AG09309 (cell line): Measurements from ENCODE around the gene NPSR1.

Experiments
- DNase-seq: peaks from one replicate; pipeline ENCODE4 v3.0.0-alpha.2; 2010; ENCODE audit warnings: low read depth
- H3K4me3 ChIP-seq: 2 replicates; pipeline ENCODE4 v1.5.1; 2011; ENCODE audit warnings: mild to moderate bottlenecking, low read depth, low read length, moderate library complexity; ENCODE audit not compliant: control insufficient read depth
- TF ChIP-seq, protein P1 (sequence below): IDR thresholded peaks from 2 replicates; pipeline ENCODE4 v1.5.1; 2011; ENCODE audit warnings: mild to moderate bottlenecking, low read depth, low read length, inconsistent platforms; ENCODE audit not compliant: insufficient read depth, control insufficient read depth; ENCODE audit errors: missing control alignments

NPSR1 gene

DNA sequence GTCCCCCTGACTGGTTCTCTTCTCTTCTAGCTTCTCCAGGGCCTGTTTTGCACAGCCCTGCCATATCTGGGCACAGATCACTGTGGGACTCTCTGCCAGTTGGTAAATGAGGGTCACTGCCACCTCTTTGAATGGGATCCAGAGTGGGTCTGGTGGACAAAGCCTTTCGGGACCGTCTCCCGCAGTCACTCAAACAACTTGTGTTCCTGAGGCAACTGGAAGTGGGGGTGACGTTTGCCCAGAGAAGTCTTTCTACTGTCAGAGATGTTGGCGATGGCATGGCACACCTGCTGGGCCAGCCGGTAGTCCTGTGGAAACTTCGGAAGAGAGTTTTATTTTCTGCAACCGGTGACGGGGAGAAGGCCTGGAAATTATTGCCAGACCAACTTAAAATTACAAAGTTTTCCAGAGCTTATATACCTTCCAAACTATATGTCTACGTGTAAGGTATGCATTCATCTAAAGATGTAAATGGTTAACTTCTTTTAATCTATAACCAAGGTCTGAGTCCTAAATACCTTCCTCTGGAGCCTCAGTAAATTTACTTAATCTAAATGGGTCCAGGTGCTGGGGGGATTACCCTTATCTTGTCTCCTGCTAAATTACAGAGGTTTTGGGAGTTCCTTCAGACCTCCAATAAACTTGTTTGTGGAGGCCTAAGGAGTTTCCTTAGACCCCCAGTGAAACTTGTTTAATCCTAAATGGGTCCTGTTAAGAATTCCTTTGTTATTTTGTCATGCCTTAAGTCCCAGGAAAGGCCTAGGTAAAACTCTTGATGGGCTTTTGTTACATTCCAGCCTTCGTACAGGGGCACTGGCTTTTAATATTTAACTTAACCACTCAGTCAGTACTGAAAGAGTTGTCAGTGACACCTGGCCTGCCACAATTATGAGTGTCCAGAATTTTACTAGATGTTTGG, 94.0 kb downstream of the NPSR1 start:
- DNase-seq, result no peak
- TF ChIP-seq, protein P1, sequence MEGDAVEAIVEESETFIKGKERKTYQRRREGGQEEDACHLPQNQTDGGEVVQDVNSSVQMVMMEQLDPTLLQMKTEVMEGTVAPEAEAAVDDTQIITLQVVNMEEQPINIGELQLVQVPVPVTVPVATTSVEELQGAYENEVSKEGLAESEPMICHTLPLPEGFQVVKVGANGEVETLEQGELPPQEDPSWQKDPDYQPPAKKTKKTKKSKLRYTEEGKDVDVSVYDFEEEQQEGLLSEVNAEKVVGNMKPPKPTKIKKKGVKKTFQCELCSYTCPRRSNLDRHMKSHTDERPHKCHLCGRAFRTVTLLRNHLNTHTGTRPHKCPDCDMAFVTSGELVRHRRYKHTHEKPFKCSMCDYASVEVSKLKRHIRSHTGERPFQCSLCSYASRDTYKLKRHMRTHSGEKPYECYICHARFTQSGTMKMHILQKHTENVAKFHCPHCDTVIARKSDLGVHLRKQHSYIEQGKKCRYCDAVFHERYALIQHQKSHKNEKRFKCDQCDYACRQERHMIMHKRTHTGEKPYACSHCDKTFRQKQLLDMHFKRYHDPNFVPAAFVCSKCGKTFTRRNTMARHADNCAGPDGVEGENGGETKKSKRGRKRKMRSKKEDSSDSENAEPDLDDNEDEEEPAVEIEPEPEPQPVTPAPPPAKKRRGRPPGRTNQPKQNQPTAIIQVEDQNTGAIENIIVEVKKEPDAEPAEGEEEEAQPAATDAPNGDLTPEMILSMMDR, result no peak
- no peak overlapping the region for H3K4me3 ChIP-seq

DNA sequence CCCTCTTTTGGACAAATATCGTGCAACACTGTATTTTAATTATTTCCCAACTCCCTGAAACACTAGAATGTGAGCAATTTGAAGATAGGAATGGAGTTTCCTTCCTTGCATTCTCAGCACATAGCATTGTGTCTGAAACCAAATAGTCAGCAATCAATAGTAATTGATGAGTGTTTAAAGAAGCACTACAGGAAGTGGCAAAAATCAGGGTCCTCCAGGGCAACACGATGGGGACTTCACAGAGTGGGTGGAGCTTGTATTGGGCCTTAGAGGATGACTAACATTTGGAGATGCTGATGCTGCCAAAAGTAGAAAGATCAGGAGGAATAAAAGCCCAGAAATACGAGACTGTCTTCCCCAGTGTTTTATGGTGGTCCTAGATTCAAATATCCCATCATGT, 94.9 kb downstream of the NPSR1 start:
- no peak for DNase-seq
- TF ChIP-seq, protein P1, result no peak
- H3K4me3 ChIP-seq, result no peak overlapping the region

DNA sequence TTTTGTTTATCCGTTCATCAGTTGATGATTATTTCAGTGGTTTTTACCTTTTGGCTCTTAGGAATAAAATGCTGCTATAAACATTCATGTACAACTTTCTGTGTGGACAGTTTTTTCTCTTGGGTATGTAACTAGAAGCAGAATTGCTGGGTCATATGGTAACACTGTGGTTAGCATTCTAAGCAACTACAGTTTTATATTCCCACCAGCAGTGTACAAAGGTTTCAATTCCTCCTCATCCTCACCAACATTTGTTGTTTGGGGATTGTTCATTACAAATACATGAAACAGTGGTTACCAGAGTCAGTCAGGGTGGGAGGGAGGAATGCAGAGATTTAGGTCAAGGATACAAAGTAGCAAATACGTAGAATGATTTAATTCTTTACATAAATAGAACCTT, 97.0 kb downstream of the NPSR1 start:
- TF ChIP-seq, protein P1, result no peak
- DNase-seq, result no peak
- H3K4me3 ChIP-seq, result no peak overlapping the region

DNA sequence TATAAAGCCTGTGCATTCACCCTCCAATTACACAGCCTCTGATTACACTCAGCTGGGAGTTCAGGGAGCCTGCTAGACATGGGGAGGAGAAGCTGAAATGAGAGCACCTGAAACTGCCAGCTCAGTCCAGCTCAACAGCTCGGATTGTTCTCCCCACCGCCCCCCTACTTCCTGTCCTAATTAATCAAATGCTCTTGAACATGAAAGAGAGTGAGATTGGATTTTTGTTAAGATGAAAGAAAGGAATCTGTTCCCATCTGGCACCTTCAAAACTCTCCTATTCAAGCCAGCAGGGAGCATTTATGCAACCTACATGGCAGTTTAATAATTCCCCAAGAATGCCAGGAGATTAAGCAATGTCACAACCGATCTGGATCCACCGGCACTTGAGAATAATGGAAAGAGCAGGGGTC, 98.0 kb downstream of the NPSR1 start:
- no peak overlapping the region for H3K4me3 ChIP-seq
- no peak for DNase-seq

DNA sequence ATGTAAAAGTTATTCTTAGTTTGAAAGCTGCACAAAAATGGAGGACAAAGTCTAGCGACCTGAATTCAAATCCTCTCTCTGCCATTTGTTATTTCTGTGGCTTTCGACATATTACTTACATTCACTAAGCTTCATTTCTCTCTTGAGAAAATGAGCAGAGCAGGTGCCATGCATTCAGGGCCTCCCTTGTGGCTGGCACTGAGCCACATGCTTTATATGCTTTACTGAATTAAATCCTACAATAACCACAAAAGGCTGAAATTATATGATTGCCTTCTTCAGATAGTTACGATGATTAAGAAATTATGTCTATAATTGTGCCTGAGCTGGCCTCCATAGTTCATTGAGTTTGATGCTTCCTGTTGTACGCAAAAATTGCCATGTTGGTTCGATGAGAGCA, 98.7 kb downstream of the NPSR1 start:
- no peak overlapping the region for H3K4me3 ChIP-seq
- TF ChIP-seq, protein P1, result no peak
- DNase-seq, result no peak

More for the DNA sequence above, 98.0 kb downstream of the NPSR1 start:
- TF ChIP-seq, protein P1, result no peak

DNA sequence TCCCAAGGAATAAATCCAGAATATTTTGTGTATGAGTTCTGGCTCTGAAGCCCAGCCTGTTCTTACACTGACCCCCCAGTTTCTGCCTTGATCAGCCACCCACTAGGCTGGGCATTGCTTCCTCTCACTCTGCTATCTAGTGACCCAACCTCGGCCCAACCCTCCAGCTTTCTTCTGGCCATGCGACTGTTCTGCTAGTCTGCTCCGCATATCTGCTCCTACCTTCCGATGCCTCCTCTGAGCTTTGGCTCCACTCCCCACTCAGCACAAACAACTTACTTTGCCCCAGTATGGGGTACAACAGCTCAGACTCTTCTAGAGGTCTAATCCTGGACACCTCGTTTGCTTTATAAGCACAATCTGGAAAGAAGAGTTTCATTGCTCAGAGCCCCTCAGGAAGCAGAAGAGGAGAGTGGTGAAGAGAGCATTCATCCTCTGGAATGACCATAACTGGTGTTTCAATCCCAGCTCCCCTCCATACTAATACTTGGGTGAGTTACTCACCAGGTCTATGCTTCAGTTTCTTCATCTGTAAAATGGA, 99.6 kb downstream of the NPSR1 start:
- TF ChIP-seq, protein P1, result no peak
- DNase-seq, result no peak
- H3K4me3 ChIP-seq, result no peak overlapping the region
